OCI-LY7 (cell line): Measurements from ENCODE around the gene RAB27B. TPM values are rescaled to one million over a fixed set of nuclear protein-coding genes. Genes with fewer than 3 reads are reported as not detected.

Source experiments
- BruUV-seq: library from RNA; stranded (reverse); fragments of 400-500 nt; replicated peaks from 2 replicates; lab custom pipeline; 2021; lab: Mats Ljungman, UMichigan
- CTCF ChIA-PET: fragments of 300-600 bp; sonication (Branson Sonifier 250); formaldehyde crosslinking; loops from one replicate; lab custom pipeline; 2022; ENCODE audit warnings: antibody characterized with exemption; ENCODE audit not compliant: unreplicated experiment; lab: Charles Lee
- POLR2A ChIA-PET: fragments of 300-600 bp; sonication (Branson Sonifier 250); formaldehyde crosslinking; loops from one replicate; lab custom pipeline; 2022; ENCODE audit warnings: antibody characterized with exemption; lab: Charles Lee
- DNase-seq: peaks from one replicate; pipeline ENCODE4 v3.0.0-alpha.2; 2015; ENCODE audit warnings: low spot score
- H2AFZ ChIP-seq: fragments of 200-600 bp; sonication (generic), shearing (Covaris generic); 2 replicates; pipeline ENCODE4 v1.6.1; 2014; ENCODE audit warnings: mild to moderate bottlenecking, antibody characterized with exemption, low read length, moderate library complexity
- H3K27ac ChIP-seq: fragments of 200-600 bp; sonication (generic); 2 replicates; pipeline ENCODE4 v1.5.1; 2014; ENCODE audit warnings: mixed run types, low read depth, mild to moderate bottlenecking, moderate library complexity, low read length, inconsistent platforms; ENCODE audit not compliant: poor library complexity, severe bottlenecking
- H3K36me3 ChIP-seq: fragments of 200-600 bp; sonication (generic); 2 replicates; pipeline ENCODE4 v1.6.1; 2014; ENCODE audit warnings: mild to moderate bottlenecking, antibody characterized with exemption, low read length, moderate library complexity, mixed read lengths; ENCODE audit not compliant: insufficient read depth
- H3K4me1 ChIP-seq: fragments of 200-600 bp; sonication (generic); 2 replicates; pipeline ENCODE4 v1.5.1; 2014; ENCODE audit warnings: mild to moderate bottlenecking, low read length; ENCODE audit not compliant: insufficient read depth, poor library complexity, severe bottlenecking
- H3K4me2 ChIP-seq: fragments of 200-600 bp; sonication (generic); 2 replicates; pipeline ENCODE4 v1.6.1; 2014; ENCODE audit warnings: mild to moderate bottlenecking, low read length
- H3K4me3 ChIP-seq: fragments of 200-600 bp; sonication (generic); 2 replicates; pipeline ENCODE4 v1.5.1; 2014; ENCODE audit warnings: mild to moderate bottlenecking, low read depth, low read length; ENCODE audit not compliant: poor library complexity, severe bottlenecking
- H3K79me2 ChIP-seq: fragments of 200-600 bp; sonication (generic); 2 replicates; pipeline ENCODE4 v1.6.1; 2016; ENCODE audit warnings: low read depth, mild to moderate bottlenecking, low read length, moderate library complexity, mixed read lengths; ENCODE audit not compliant: insufficient read depth
- H3K9me2 ChIP-seq: fragments of 200-600 bp; sonication (generic); 2 replicates; pipeline ENCODE4 v1.6.1; 2016; ENCODE audit warnings: mild to moderate bottlenecking, low read length, mixed read lengths; ENCODE audit not compliant: insufficient read depth
- H3K9me3 ChIP-seq: fragments of 200-600 bp; sonication (generic); 2 replicates; pipeline ENCODE4 v1.6.1; 2014; ENCODE audit warnings: mild to moderate bottlenecking, mixed run types, low read length, mixed read lengths
- H4K20me1 ChIP-seq: fragments of 200-600 bp; sonication (generic); 2 replicates; pipeline ENCODE4 v1.6.1; 2014; ENCODE audit warnings: mild to moderate bottlenecking, antibody characterized with exemption, low read length, moderate library complexity, mixed read lengths; ENCODE audit not compliant: insufficient read depth
- CTCF ChIP-seq: fragments of 200-600 bp; sonication (generic); conservative IDR thresholded peaks from 2 replicates; pipeline ENCODE4 v1.5.1; 2014; ENCODE audit warnings: mild to moderate bottlenecking, antibody characterized with exemption, low read length, moderate library complexity, mixed read lengths
- EZH2phosphoT487 ChIP-seq: fragments of 200-600 bp; sonication (generic); IDR thresholded peaks from 2 replicates; pipeline ENCODE4 v1.6.1; 2018; ENCODE audit warnings: low read depth, borderline replicate concordance, mild to moderate bottlenecking, mixed run types, antibody characterized with exemption, low read length, moderate library complexity, mixed read lengths
- intact Hi-C: fragments of 100-400 bp; cut with micrococcal nuclease; formaldehyde crosslinking; loops from one replicate; pipeline ENCODE4 v1.10.0; 2022; ENCODE audit not compliant: unreplicated experiment
- total RNA-seq, 2 experiments: library from RNA; depleted of rRNA in 1 of 2; stranded (reverse); fragments of >200 nt in 1 of 2; shearing (Covaris generic) in 1 of 2; gene quantifications; 2 replicates each; pipeline ENCODE4 v1.2.3, GENCODE V29; 2014 to 2022

Gene RAB27B
- total RNA-seq, 2 experiments from 2014 or later, result not detected

- no peak overlapping the region for H3K27ac ChIP-seq
- H2AFZ ChIP-seq, result no peak overlapping the region
- H3K4me2 ChIP-seq, result no peak overlapping the region
- no peaks in the 10 kb centered on the region for H3K9me3 ChIP-seq
- no peak overlapping the region for H3K4me3 ChIP-seq
- no peaks in the 10 kb centered on the region for H4K20me1 ChIP-seq
- no peaks in the 10 kb centered on the region for H3K9me2 ChIP-seq
- no peaks in the 10 kb centered on the region for H3K36me3 ChIP-seq
- BruUV-seq, result no TSS peak
- TF ChIP-seq EZH2phosphoT487 (no peak), CTCF (no peak)
- ChIA-PET CTCF (no interaction called here), POLR2A (interaction anchor here (1.2 kb wide), 1 partner anchor 9 kb away, joined by 3 read pairs; no protein-coding TSS in a partner anchor)
- no peaks in the 10 kb centered on the region for H3K79me2 ChIP-seq
- intact Hi-C loops, result no loop called here
- no peaks in the 10 kb centered on the region for H3K4me1 ChIP-seq
- no peak for DNase-seq
Measured at GRCh38 chr18:54824761-54825160, 3.5 kb upstream of the RAB27B start.

- POLR2A ChIA-PET, result interaction anchor here (0.6 kb wide), 1 partner anchor 33 kb away, joined by 5 read pairs; no protein-coding TSS in a partner anchor
- TF ChIP-seq CTCF (no peak), EZH2phosphoT487 (no peak)
Measured at GRCh38 chr18:54825601-54826344, 2.5 kb upstream of the RAB27B start.

DNA sequence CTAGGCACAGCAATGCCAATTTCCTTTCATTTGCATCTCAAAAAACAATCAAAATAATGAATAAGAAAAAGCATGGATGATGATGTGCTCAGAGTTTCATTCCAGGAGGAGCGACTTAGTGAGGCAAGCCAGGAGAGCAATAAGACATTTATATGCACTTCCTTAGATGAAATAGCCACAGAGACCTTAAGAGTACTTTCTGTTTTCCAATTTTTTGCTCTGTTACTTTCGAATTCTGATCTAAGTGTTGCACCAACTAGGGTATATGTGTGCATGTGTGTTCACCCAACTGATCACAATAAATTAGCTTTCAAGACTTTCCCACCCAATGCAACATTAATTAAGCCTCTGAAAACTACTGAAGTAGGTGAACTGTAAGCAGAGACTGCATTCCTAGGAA lies 709 bp downstream of the RAB27B start:
- Histone ChIP-seq H3K4me1 (no peaks in the 10 kb centered on the region), H3K36me3 (no peaks in the 10 kb centered on the region), H3K9me2 (no peaks in the 10 kb centered on the region), H3K4me3 (no peak overlapping the region), H3K79me2 (no peaks in the 10 kb centered on the region), H3K9me3 (no peaks in the 10 kb centered on the region), H3K4me2 (no peak overlapping the region), H4K20me1 (no peaks in the 10 kb centered on the region), H2AFZ (no peak overlapping the region), H3K27ac (no peak overlapping the region)
- no TSS peak for BruUV-seq
- intact Hi-C loops, result loop anchor here (2.0 kb wide), 1 partner anchor 62 kb away; no protein-coding TSS in a partner anchor
- DNase-seq, result no peak
- TF ChIP-seq EZH2phosphoT487 (no peak), CTCF (no peak)
- ChIA-PET POLR2A (no interaction called here), CTCF (no interaction called here)

More at GRCh38 chr18:54825601-54826344, 2.5 kb upstream of the RAB27B start:
- Histone ChIP-seq H3K9me3 (no peaks in the 10 kb centered on the region), H3K4me1 (no peaks in the 10 kb centered on the region), H3K9me2 (no peaks in the 10 kb centered on the region), H3K79me2 (no peaks in the 10 kb centered on the region), H4K20me1 (no peaks in the 10 kb centered on the region), H3K36me3 (no peaks in the 10 kb centered on the region), H2AFZ (no peak overlapping the region), H3K27ac (no peak overlapping the region), H3K4me3 (no peak overlapping the region), H3K4me2 (no peak overlapping the region)
- DNase-seq, result no peak
- CTCF ChIA-PET, result no interaction called here
- BruUV-seq, result no TSS peak
- intact Hi-C loops, result no loop called here
